HepG2 (cell line): ENCODE data around the gene PSMB2. TPM values are rescaled to one million over a fixed set of nuclear protein-coding genes. Genes with fewer than 3 reads are reported as not detected.

Experiments
- ATF7 ChIP-seq, 2 experiments: fragments of 450-650 bp in 1 of 2; sonication (generic) in 1 of 2; formaldehyde crosslinking in 1 of 2; IDR thresholded peaks; 2 replicates each; pipeline versions ENCODE4 v1.4.0 to v1.6.1; 2016 to 2020; ENCODE audit warnings: antibody characterized with exemption in 1 of 2, mild to moderate bottlenecking in 1 of 2, missing genetic modification reagents in 1 of 2
- DPF2 ChIP-seq: sonication (generic); formaldehyde crosslinking; IDR thresholded peaks from 2 replicates; pipeline ENCODE4 v1.4.0; 2020; ENCODE audit warnings: mild to moderate bottlenecking, low read depth, missing genetic modification reagents, borderline replicate concordance
- HMG20B ChIP-seq: conservative IDR thresholded peaks from 2 replicates; pipeline ENCODE4 v1.6.1; 2016; ENCODE audit warnings: missing genetic modification reagents, missing compliant biosample characterization
- ISL2 ChIP-seq: sonication (generic); formaldehyde crosslinking; IDR thresholded peaks from 2 replicates; pipeline ENCODE4 v1.5.0; 2020; ENCODE audit warnings: missing genetic modification reagents
- MAFF ChIP-seq: IDR thresholded peaks from 2 replicates; pipeline ENCODE4 v1.6.1; 2011; ENCODE audit warnings: low read depth, low read length, improper control_type of control experiment
- MED13 ChIP-seq: sonication (generic); formaldehyde crosslinking; IDR thresholded peaks from 2 replicates; pipeline ENCODE4 v1.5.0; 2020; ENCODE audit warnings: missing genetic modification reagents
- NCOA2 ChIP-seq: sonication (generic); formaldehyde crosslinking; IDR thresholded peaks from 2 replicates; pipeline ENCODE4 v1.8.0; 2022; ENCODE audit warnings: inconsistent platforms
- PHF5A ChIP-seq: IDR thresholded peaks from one replicate; pipeline ENCODE4 v1.6.1; 2018; ENCODE audit warnings: low read depth, missing genetic modification reagents; ENCODE audit not compliant: unreplicated experiment
- REL ChIP-seq: sonication (generic); formaldehyde crosslinking; conservative IDR thresholded peaks from 2 replicates; pipeline ENCODE4 v1.8.0; 2022; ENCODE audit warnings: mild to moderate bottlenecking, missing genetic modification reagents, moderate library complexity
- ZNF317 ChIP-seq: sonication (generic); formaldehyde crosslinking; IDR thresholded peaks from 2 replicates; pipeline ENCODE4 v1.5.0; 2020; ENCODE audit warnings: mild to moderate bottlenecking, missing genetic modification reagents
- ZNF737 ChIP-seq: sonication (generic); formaldehyde crosslinking; IDR thresholded peaks from 2 replicates; pipeline ENCODE4 v1.5.0; 2020; ENCODE audit warnings: missing genetic modification reagents, mild to moderate bottlenecking, borderline replicate concordance
- ZNF776 ChIP-seq: sonication (generic); formaldehyde crosslinking; IDR thresholded peaks from 2 replicates; pipeline ENCODE4 v1.4.0; 2020; ENCODE audit warnings: mild to moderate bottlenecking, missing genetic modification reagents
- polyA plus RNA-seq, 8 experiments: library from polyadenylated mRNA; depleted of rRNA in 3 of 8; stranded (reverse) in 7 of 8; unstranded in 1 of 8; fragments of >200 nt; fragmentation: Illumina TruSeq in 4 of 8; extraction: Trizol in 4 of 8; gene quantifications; 2 replicates each; pipeline versions ENCODE4 v1.2.1 to v1.2.3, GENCODE V29; 2011 to 2016; ENCODE audit warnings: low read depth in 4 of 8, missing spikeins in 1 of 8, mixed read lengths in 1 of 8; ENCODE audit not compliant: insufficient read depth in 1 of 8
- total RNA-seq, 5 experiments: library from RNA; depleted of rRNA; stranded (reverse); fragments of >200 nt; fragmentation: Illumina TruSeq; extraction: Trizol; gene quantifications; 2 replicates each; pipeline ENCODE4 v1.2.3, GENCODE V29; 2016; ENCODE audit warnings: low read depth in 1 of 5
- TF ChIP-seq, protein P1 (sequence below): sonication (generic); formaldehyde crosslinking; IDR thresholded peaks from 2 replicates; pipeline ENCODE4 v1.4.0; 2020; ENCODE audit warnings: mild to moderate bottlenecking, missing genetic modification reagents, borderline replicate concordance
- TF ChIP-seq, protein P2 (sequence below): sonication (generic); formaldehyde crosslinking; IDR thresholded peaks from 2 replicates; pipeline ENCODE4 v1.5.1; 2020; ENCODE audit warnings: mild to moderate bottlenecking, moderate library complexity, missing genetic modification reagents
- TF ChIP-seq, protein P3 (sequence below): sonication (generic); formaldehyde crosslinking; conservative IDR thresholded peaks from 2 replicates; pipeline ENCODE4 v1.4.0; 2020; ENCODE audit warnings: mild to moderate bottlenecking, missing genetic modification reagents, moderate library complexity
- TF ChIP-seq, protein P4 (sequence below): sonication (generic); formaldehyde crosslinking; IDR thresholded peaks from 2 replicates; pipeline ENCODE4 v1.8.0; 2023; ENCODE audit warnings: mild to moderate bottlenecking, missing genetic modification reagents
- TF ChIP-seq, protein P5 (sequence below): sonication (generic); formaldehyde crosslinking; IDR thresholded peaks from 2 replicates; pipeline ENCODE4 v1.5.0; 2020; ENCODE audit warnings: missing genetic modification reagents

PSMB2 gene
- total and polyA plus RNA-seq, 2 of the 13 experiments (the other 11 are each of a cell fraction or from before 2014, with no cell fraction given): 60.6 to 62.2 TPM

DNA sequence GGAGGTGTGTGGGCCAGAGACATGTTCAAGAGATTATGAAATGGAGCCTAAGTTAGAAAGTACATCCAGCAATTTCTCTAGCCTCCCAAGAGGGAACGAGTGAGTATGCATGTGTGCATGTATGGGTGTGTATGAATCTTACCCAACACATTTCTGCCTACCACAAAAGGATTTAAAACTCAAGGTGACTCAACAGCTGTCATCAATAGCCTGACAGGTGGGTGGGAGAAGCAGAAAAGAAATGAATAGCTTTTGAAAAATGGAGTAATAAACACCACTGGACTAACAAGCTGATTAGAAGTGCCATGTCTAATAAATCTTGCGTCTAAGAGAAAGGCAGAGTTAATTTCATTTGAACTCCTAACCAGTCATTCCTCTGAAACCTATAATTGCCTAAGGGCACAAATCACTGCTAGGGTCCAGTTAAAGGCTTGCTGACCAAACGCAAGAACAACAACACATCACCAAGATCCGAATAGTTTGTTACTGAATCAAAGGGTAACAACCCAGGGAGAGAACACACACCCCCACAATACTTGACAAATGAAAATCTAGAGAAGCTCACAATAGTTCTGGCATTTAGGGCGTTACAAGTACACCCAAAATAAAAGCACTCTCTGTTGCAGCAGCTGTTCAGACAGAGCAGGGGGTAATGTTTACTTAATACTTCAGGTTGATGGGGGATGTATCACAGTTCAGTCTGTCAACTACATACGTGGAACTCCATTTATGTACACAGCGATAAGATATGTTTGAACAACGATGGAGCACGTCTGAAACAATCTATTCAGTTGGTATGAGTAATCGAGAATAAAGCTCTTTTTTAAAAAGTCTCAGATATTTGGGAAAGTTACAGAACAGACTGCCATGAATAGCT lies 85.5 kb downstream of the PSMB2 start (continued):
- TF ChIP-seq, protein P1, sequence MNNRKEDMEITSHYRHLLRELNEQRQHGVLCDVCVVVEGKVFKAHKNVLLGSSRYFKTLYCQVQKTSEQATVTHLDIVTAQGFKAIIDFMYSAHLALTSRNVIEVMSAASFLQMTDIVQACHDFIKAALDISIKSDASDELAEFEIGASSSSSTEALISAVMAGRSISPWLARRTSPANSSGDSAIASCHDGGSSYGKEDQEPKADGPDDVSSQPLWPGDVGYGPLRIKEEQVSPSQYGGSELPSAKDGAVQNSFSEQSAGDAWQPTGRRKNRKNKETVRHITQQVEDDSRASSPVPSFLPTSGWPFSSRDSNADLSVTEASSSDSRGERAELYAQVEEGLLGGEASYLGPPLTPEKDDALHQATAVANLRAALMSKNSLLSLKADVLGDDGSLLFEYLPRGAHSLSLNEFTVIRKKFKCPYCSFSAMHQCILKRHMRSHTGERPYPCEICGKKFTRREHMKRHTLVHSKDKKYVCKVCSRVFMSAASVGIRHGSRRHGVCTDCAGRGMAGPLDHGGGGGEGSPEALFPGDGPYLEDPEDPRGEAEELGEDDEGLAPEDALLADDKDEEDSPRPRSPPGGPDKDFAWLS (CRISPR knock-in tag): no peak
- TF ChIP-seq ZNF317 (CRISPR knock-in tag) (no peak), PHF5A (CRISPR knock-in tag) (no peak), ISL2 (peak; percentile 42; the same call in 1 of the 2 replicates), MED13 (CRISPR knock-in tag) (no peak), MAFF (no peak), ATF7 (IDR thresholded peaks at IDR 0.05) (no peak), ATF7 (CRISPR knock-in tag; IDR thresholded peaks at IDR 0.05) (no peak), DPF2 (CRISPR knock-in tag) (peak; percentile 42; the same call in 1 of the 2 replicates), NCOA2 (CRISPR knock-in tag) (peak; percentile 75), ZNF737 (CRISPR knock-in tag) (no peak), ZNF776 (CRISPR knock-in tag) (no peak), REL (CRISPR knock-in tag) (no peak), HMG20B (CRISPR knock-in tag) (peak; percentile 82; the same call in 1 of the 2 replicates)
- TF ChIP-seq, protein P2, sequence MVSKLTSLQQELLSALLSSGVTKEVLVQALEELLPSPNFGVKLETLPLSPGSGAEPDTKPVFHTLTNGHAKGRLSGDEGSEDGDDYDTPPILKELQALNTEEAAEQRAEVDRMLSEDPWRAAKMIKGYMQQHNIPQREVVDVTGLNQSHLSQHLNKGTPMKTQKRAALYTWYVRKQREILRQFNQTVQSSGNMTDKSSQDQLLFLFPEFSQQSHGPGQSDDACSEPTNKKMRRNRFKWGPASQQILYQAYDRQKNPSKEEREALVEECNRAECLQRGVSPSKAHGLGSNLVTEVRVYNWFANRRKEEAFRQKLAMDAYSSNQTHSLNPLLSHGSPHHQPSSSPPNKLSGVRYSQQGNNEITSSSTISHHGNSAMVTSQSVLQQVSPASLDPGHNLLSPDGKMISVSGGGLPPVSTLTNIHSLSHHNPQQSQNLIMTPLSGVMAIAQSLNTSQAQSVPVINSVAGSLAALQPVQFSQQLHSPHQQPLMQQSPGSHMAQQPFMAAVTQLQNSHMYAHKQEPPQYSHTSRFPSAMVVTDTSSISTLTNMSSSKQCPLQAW (CRISPR knock-in tag): no peak
- TF ChIP-seq, protein P3, sequence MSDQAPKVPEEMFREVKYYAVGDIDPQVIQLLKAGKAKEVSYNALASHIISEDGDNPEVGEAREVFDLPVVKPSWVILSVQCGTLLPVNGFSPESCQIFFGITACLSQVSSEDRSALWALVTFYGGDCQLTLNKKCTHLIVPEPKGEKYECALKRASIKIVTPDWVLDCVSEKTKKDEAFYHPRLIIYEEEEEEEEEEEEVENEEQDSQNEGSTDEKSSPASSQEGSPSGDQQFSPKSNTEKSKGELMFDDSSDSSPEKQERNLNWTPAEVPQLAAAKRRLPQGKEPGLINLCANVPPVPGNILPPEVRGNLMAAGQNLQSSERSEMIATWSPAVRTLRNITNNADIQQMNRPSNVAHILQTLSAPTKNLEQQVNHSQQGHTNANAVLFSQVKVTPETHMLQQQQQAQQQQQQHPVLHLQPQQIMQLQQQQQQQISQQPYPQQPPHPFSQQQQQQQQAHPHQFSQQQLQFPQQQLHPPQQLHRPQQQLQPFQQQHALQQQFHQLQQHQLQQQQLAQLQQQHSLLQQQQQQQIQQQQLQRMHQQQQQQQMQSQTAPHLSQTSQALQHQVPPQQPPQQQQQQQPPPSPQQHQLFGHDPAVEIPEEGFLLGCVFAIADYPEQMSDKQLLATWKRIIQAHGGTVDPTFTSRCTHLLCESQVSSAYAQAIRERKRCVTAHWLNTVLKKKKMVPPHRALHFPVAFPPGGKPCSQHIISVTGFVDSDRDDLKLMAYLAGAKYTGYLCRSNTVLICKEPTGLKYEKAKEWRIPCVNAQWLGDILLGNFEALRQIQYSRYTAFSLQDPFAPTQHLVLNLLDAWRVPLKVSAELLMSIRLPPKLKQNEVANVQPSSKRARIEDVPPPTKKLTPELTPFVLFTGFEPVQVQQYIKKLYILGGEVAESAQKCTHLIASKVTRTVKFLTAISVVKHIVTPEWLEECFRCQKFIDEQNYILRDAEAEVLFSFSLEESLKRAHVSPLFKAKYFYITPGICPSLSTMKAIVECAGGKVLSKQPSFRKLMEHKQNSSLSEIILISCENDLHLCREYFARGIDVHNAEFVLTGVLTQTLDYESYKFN (CRISPR knock-in tag): peak; percentile 83
- TF ChIP-seq, protein P4, sequence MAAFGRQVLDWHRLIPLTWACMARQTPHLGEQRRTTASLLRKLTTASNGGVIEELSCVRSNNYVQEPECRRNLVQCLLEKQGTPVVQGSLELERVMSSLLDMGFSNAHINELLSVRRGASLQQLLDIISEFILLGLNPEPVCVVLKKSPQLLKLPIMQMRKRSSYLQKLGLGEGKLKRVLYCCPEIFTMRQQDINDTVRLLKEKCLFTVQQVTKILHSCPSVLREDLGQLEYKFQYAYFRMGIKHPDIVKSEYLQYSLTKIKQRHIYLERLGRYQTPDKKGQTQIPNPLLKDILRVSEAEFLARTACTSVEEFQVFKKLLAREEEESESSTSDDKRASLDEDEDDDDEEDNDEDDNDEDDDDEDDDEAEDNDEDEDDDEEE (CRISPR knock-in tag): no peak
- TF ChIP-seq, protein P5, sequence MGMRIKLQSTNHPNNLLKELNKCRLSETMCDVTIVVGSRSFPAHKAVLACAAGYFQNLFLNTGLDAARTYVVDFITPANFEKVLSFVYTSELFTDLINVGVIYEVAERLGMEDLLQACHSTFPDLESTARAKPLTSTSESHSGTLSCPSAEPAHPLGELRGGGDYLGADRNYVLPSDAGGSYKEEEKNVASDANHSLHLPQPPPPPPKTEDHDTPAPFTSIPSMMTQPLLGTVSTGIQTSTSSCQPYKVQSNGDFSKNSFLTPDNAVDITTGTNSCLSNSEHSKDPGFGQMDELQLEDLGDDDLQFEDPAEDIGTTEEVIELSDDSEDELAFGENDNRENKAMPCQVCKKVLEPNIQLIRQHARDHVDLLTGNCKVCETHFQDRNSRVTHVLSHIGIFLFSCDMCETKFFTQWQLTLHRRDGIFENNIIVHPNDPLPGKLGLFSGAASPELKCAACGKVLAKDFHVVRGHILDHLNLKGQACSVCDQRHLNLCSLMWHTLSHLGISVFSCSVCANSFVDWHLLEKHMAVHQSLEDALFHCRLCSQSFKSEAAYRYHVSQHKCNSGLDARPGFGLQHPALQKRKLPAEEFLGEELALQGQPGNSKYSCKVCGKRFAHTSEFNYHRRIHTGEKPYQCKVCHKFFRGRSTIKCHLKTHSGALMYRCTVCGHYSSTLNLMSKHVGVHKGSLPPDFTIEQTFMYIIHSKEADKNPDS (CRISPR knock-in tag): peak; percentile 83; the same call in 1 of the 2 replicates
